SU-DHL-6 (cell line): ENCODE measurements around the gene ZYG11B.
A peak's percentile ranks its signal among the peaks of the same experiment; 100 is the strongest.
"Not testable (repeated sequence)": the region's sequence is repeated elsewhere in the genome, so short reads cannot be mapped to it uniquely, and the experiment has no call there.

Experiments
- H2AFZ ChIP-seq: fragments of 200-600 bp; sonication (generic); 2 replicates; pipeline ENCODE4 v1.6.1; 2014; ENCODE audit warnings: low read depth, mild to moderate bottlenecking, moderate library complexity, mixed read lengths, antibody characterized with exemption, low read length; ENCODE audit not compliant: severe bottlenecking
- H3F3A ChIP-seq: fragments of 200-600 bp; shearing (Covaris generic); 2 replicates; pipeline ENCODE4 v1.6.0; 2016; ENCODE audit warnings: antibody characterized with exemption, mild to moderate bottlenecking; ENCODE audit not compliant: insufficient read depth
- H3K27ac ChIP-seq: fragments of 200-600 bp; sonication (generic); 2 replicates; pipeline ENCODE4 v1.5.1; 2016; ENCODE audit warnings: low read depth, mild to moderate bottlenecking, low read length, moderate library complexity, mixed read lengths
- H3K27me3 ChIP-seq: fragments of 200-600 bp; sonication (generic), shearing (Covaris generic); 2 replicates; pipeline ENCODE4 v1.6.0; 2014; ENCODE audit warnings: mild to moderate bottlenecking, low read length
- H3K36me3 ChIP-seq: fragments of 200-600 bp; sonication (generic); 2 replicates; pipeline ENCODE4 v1.6.1; 2014; ENCODE audit warnings: mild to moderate bottlenecking, low read length, mixed read lengths
- H3K4me2 ChIP-seq: fragments of 300-600, 200-600 bp; shearing (Covaris generic), sonication (generic); 2 replicates; pipeline ENCODE4 v1.6.0; 2014; ENCODE audit warnings: low read length, low read depth, mild to moderate bottlenecking; ENCODE audit not compliant: poor library complexity, severe bottlenecking
- H3K4me3 ChIP-seq: fragments of 200-600 bp; sonication (generic); 2 replicates; pipeline ENCODE4 v1.5.1; 2014; ENCODE audit warnings: antibody characterized with exemption, low read length, mild to moderate bottlenecking, mixed read lengths; ENCODE audit not compliant: insufficient read depth, poor library complexity, severe bottlenecking
- H3K79me2 ChIP-seq: fragments of 200-600 bp; sonication (generic); 2 replicates; pipeline ENCODE4 v1.6.1; 2014; ENCODE audit warnings: mild to moderate bottlenecking, low read length, moderate library complexity; ENCODE audit not compliant: insufficient read depth
- H3K9ac ChIP-seq: fragments of 200-600 bp; sonication (generic); 2 replicates; pipeline ENCODE4 v1.7.0; 2014; ENCODE audit warnings: mild to moderate bottlenecking, low read length
- H3K9me2 ChIP-seq: fragments of 200-600 bp; sonication (generic); replicated peaks from 2 replicates; pipeline ENCODE4 v1.6.1; 2014; ENCODE audit warnings: low read length; ENCODE audit not compliant: insufficient read depth
- H3K9me3 ChIP-seq: fragments of 200-600 bp; sonication (generic); 2 replicates; pipeline ENCODE4 v1.6.1; 2014; ENCODE audit warnings: low read length, mixed read lengths; ENCODE audit not compliant: insufficient read depth
- H4K20me1 ChIP-seq: fragments of 200-600 bp; sonication (generic); 2 replicates; pipeline ENCODE4 v1.6.1; 2014; ENCODE audit warnings: low read depth, mild to moderate bottlenecking, antibody characterized with exemption, low read length, moderate library complexity, mixed read lengths
- CTCF ChIP-seq: fragments of 200-600 bp; sonication (generic); IDR thresholded peaks from one replicate; pipeline ENCODE4 v1.5.1; 2017; ENCODE audit warnings: antibody characterized with exemption, mild to moderate bottlenecking, low read length, moderate library complexity; ENCODE audit not compliant: insufficient read depth, poor library complexity, severe bottlenecking
- EZH2phosphoT487 ChIP-seq: fragments of 200-600 bp; sonication (generic), shearing (Covaris generic); conservative IDR thresholded peaks from 2 replicates; pipeline ENCODE4 v1.6.1; 2018; ENCODE audit warnings: mild to moderate bottlenecking, antibody characterized with exemption, low read length, moderate library complexity, mixed read lengths

ZYG11B gene

GRCh38 chr1:52747450-52747849, 21.2 kb downstream of the ZYG11B start:
- Histone ChIP-seq H3F3A (no peaks in the 10 kb centered on the region), H4K20me1 (no peaks in the 10 kb centered on the region), H3K9me2 (no peaks in the 10 kb centered on the region), H3K9me3 (no peaks in the 10 kb centered on the region), H3K79me2 (no peaks in the 10 kb centered on the region), H3K9ac (no peak overlapping the region), H3K27me3 (no peaks in the 10 kb centered on the region), H3K36me3 (no peaks in the 10 kb centered on the region), H2AFZ (no peak overlapping the region), H3K27ac (no peak overlapping the region), H3K4me2 (no peak overlapping the region), H3K4me3 (no peak overlapping the region)
- TF ChIP-seq EZH2phosphoT487, result no peak

GRCh38 chr1:52748119-52748518, 21.9 kb downstream of the ZYG11B start:
- H3K4me2 ChIP-seq, result no peak overlapping the region
- no peaks in the 10 kb centered on the region for H4K20me1 ChIP-seq
- no peak overlapping the region for H3K9ac ChIP-seq
- H3K9me2 ChIP-seq, result no peaks in the 10 kb centered on the region
- TF ChIP-seq EZH2phosphoT487 (no peak), CTCF (peak; percentile 28)
- H3K4me3 ChIP-seq, result no peak overlapping the region
- no peak overlapping the region for H3K27ac ChIP-seq
- no peaks in the 10 kb centered on the region for H3K9me3 ChIP-seq
- no peaks in the 10 kb centered on the region for H3F3A ChIP-seq
- H2AFZ ChIP-seq, result no peak overlapping the region
- no peaks in the 10 kb centered on the region for H3K36me3 ChIP-seq
- no peaks in the 10 kb centered on the region for H3K27me3 ChIP-seq
- no peaks in the 10 kb centered on the region for H3K79me2 ChIP-seq

- not testable (repeated sequence) for H3K27me3 ChIP-seq, H3K36me3 ChIP-seq, H3K27ac ChIP-seq, H3K4me3 ChIP-seq, H3K9me3 ChIP-seq, H3K4me2 ChIP-seq, H3F3A ChIP-seq, H4K20me1 ChIP-seq, H2AFZ ChIP-seq, H3K9me2 ChIP-seq, H3K9ac ChIP-seq, H3K79me2 ChIP-seq
Observed at GRCh38 chr1:52749496-52749895, 23.2 kb downstream of the ZYG11B start.

GRCh38 chr1:52750139-52750538, 23.9 kb downstream of the ZYG11B start:
- H3K27me3 ChIP-seq, H3K4me3 ChIP-seq, H3K9me3 ChIP-seq, H3K36me3 ChIP-seq, H3K9ac ChIP-seq, H2AFZ ChIP-seq, H3K27ac ChIP-seq, H3K9me2 ChIP-seq, H3F3A ChIP-seq, H3K79me2 ChIP-seq, H3K4me2 ChIP-seq, H4K20me1 ChIP-seq: not testable (repeated sequence)

- TF ChIP-seq EZH2phosphoT487, result no peak
- no peak for TF ChIP-seq CTCF
- Histone ChIP-seq H4K20me1 (no peaks in the 10 kb centered on the region), H3K27ac (no peak overlapping the region), H3K9me3 (no peaks in the 10 kb centered on the region), H3K4me3 (no peak overlapping the region), H3K9ac (no peak overlapping the region), H3K27me3 (no peaks in the 10 kb centered on the region), H3K36me3 (no peaks in the 10 kb centered on the region), H3K79me2 (no peaks in the 10 kb centered on the region), H3F3A (no peaks in the 10 kb centered on the region), H3K9me2 (no peaks in the 10 kb centered on the region), H3K4me2 (no peak overlapping the region), H2AFZ (no peak overlapping the region)
Observed at GRCh38 chr1:52751589-52752483, 25.6 kb downstream of the ZYG11B start.
